K562 treated with DMSO at 1 percent for 12 hours (cell line): ENCODE results near the gene UBE2A. TPM values are rescaled to one million over a fixed set of nuclear protein-coding genes. Genes with fewer than 3 reads are reported as not detected.

ENCODE experiments used
- total RNA-seq: library from RNA; unstranded; fragments of 300-600 nt; gene quantifications from 2 replicates; pipeline ENCODE4 v1.2.3, GENCODE V29; 2022; ENCODE audit not compliant: insufficient read depth

UBE2A gene
- total RNA-seq = 62.2 and 87.6 TPM in 2 replicates

DNA sequence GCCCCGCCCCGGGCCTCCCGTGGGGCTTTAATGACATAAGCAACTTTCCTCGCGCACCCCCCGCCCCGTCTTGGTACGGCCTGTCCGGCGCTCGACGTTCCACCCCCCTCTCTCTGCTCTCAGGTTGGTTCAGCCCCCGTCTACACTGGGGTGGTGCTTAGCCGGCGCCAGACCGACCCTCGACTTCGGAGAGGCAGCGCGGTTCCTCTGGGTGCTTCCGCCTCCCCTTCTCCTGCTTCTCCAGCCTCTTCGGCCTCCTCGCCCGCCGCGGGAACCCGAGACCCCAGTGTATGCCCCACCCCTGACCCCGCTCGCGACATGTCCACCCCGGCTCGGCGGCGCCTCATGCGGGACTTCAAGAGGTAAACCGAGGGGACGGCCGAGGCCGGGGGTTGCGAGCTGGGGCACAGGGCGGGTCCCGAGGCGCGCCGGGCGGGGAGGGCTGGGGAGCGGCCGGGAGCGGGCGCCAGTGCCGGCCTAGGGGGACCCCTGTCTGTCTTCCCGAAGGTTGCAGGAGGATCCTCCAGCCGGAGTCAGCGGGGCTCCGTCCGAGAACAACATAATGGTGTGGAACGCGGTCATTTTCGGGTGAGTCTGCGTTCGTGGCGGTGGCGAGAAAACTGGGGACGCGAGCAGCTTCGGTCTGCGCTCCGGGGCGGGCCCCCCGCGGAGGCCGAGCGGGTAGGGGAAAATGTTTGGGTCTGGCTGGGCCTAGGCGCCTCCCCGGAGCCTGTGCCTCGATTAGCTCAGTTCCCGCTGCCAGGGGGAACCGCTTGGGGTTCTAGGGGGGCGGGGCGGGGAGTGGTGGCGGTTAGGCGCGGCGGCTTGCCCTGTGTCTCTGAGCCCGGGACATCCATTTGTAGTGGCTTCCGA lies at the start of gene UBE2A:
Gene UBE2A (plus strand): TSS at position 170 of the 873 bp plus-strand sequence. CDS start 149 bp downstream, at position 319.

GRCh38 chrX:119565107-119565663 lies 9.2 kb upstream of the UBE2A start, which contains the start of gene STEEP1:
Gene STEEP1 (minus strand): TSS chrX:119565409. CDS start chrX:119565355, 54 bp downstream.

DNA sequence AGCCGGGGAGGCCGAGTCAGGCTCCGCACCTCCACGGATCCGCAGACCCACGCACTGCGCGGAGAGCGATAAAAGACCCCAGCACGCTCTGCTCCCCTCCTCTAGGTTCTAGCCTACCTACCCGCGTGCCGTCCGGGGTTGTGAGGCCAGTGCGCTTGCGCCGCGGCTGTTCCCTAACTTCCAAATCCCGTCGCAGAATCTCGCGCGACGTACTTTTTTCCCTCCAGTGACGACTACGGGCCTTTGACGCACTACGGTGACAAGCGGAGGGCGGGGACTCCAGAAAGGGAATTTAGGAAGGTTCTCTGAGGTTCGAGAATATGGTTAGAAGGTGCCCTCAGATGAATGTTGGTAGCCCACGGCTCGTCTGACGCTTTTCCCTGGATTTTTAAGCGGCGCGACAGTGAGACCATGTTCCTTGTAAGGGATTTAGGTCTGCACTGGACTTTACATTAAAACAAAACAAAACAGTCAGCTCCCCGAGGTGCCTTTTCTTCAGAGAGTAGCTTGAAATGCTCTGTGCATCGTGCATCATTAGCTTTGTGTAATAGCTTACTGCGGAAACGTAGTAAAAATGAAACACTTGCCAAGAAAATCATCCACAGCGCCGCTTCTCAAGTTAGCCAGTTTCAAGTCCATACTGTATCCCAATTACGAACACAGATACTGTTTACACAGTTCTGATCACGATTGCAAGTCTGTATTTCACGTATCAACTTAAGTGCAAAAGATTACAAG lies 32.1 kb downstream of the UBE2A start, which contains the start of gene NKRF:
Gene NKRF (minus strand): TSS at position 145 of the 738 bp plus-strand sequence.

Other genes starting within 250 kb of the UBE2A start
- 5.1 and 12.4 TPM in 2 replicates for gene SLC25A43, start 175.2 kb upstream of the UBE2A start, total RNA-seq
- gene SLC25A5, start 106.1 kb upstream of the UBE2A start, total RNA-seq = 1,037 and 1,149 TPM in 2 replicates
- 28.5 and 40.6 TPM in 2 replicates for gene STEEP1, start 9.2 kb upstream of the UBE2A start, total RNA-seq
- 5.9 and 14.7 TPM in 2 replicates for gene NKRF, start 31.9 kb downstream of the UBE2A start, total RNA-seq
- 26.4 and 69.6 TPM in 2 replicates for gene SEPTIN6, start 118.6 kb downstream of the UBE2A start, total RNA-seq
- 0.59 TPM in 1 of 2 replicates, not detected in the other for gene SOWAHD, start 184.0 kb downstream of the UBE2A start, total RNA-seq
- 4,366 and 5,881 TPM in 2 replicates for gene RPL39, start 217.1 kb downstream of the UBE2A start, total RNA-seq